ENCODE measurements around the gene LRIT3.
"Not testable (repeated sequence)": the region's sequence is repeated elsewhere in the genome, so short reads cannot be mapped to it uniquely, and the experiment has no call there.

Gene LRIT3

GRCh38 chr4:109850601-109851000 lies 2.7 kb downstream of the LRIT3 start:
- no peak for DNase-seq (ENCODE audit: low read depth in 2 of 3, low spot score in 2 of 3)

GRCh38 chr4:109859426-109860300 lies 11.8 kb downstream of the LRIT3 start:
- DNase-seq (ENCODE audit: low read depth in 2 of 3, low spot score in 2 of 3) = not testable (repeated sequence)

- no peak for DNase-seq (ENCODE audit: low read depth in 2 of 3, low spot score in 2 of 3)
These were observed 13.4 kb downstream of the LRIT3 start for GRCh38 chr4:109861271-109861670.

GRCh38 chr4:109861916-109862511 lies 14.1 kb downstream of the LRIT3 start:
- DNase-seq (ENCODE audit: low read depth in 2 of 3, low spot score in 2 of 3) = no peak

- no peak for DNase-seq (ENCODE audit: low read depth in 2 of 3, low spot score in 2 of 3)
These were observed 16.2 kb downstream of the LRIT3 start for GRCh38 chr4:109864134-109864533.

- no peak for DNase-seq (ENCODE audit: low read depth in 2 of 3, low spot score in 2 of 3)
These were observed 22.2 kb downstream of the LRIT3 start for GRCh38 chr4:109870061-109870460.

GRCh38 chr4:109872065-109872464 lies 24.2 kb downstream of the LRIT3 start:
- DNase-seq (ENCODE audit: low read depth in 2 of 3, low spot score in 2 of 3) = no peak

- DNase-seq (ENCODE audit: low read depth in 2 of 3, low spot score in 2 of 3) = no peak
These were observed 25.2 kb downstream of the LRIT3 start for GRCh38 chr4:109872950-109873656.

- DNase-seq (ENCODE audit: low read depth in 2 of 3, low spot score in 2 of 3) = no peak
These were observed 26.0 kb downstream of the LRIT3 start for GRCh38 chr4:109873791-109874514.

GRCh38 chr4:109875106-109875505 lies 27.2 kb downstream of the LRIT3 start:
- no peak for DNase-seq (ENCODE audit: low read depth in 2 of 3, low spot score in 2 of 3)

- not testable (repeated sequence) for DNase-seq (ENCODE audit: low read depth in 2 of 3, low spot score in 2 of 3)
These were observed 27.6 kb downstream of the LRIT3 start for GRCh38 chr4:109875553-109875952.

GRCh38 chr4:109876634-109877265 lies 28.8 kb downstream of the LRIT3 start:
- DNase-seq (ENCODE audit: low read depth in 2 of 3, low spot score in 2 of 3) = no peak

- no peak for DNase-seq (ENCODE audit: low read depth in 2 of 3, low spot score in 2 of 3)
These were observed 29.5 kb downstream of the LRIT3 start for GRCh38 chr4:109877400-109877799.

GRCh38 chr4:109878355-109878754 lies 30.4 kb downstream of the LRIT3 start:
- no peak for DNase-seq (ENCODE audit: low read depth in 2 of 3, low spot score in 2 of 3)

GRCh38 chr4:109879081-109879480 lies 31.2 kb downstream of the LRIT3 start:
- no peak for DNase-seq (ENCODE audit: low read depth in 2 of 3, low spot score in 2 of 3)

- DNase-seq (ENCODE audit: low read depth in 2 of 3, low spot score in 2 of 3) = no peak
These were observed 31.9 kb downstream of the LRIT3 start for GRCh38 chr4:109879636-109880314.

- no peak for DNase-seq (ENCODE audit: low read depth in 2 of 3, low spot score in 2 of 3)
These were observed 38.4 kb downstream of the LRIT3 start for GRCh38 chr4:109886303-109886702.

- no peak for DNase-seq (ENCODE audit: low read depth in 2 of 3, low spot score in 2 of 3)
These were observed 39.2 kb downstream of the LRIT3 start for GRCh38 chr4:109887071-109887470.

GRCh38 chr4:109890076-109890475 lies 42.2 kb downstream of the LRIT3 start:
- no peak for DNase-seq (ENCODE audit: low read depth in 2 of 3, low spot score in 2 of 3)

- no peak for DNase-seq (ENCODE audit: low read depth in 2 of 3, low spot score in 2 of 3)
These were observed 54.8 kb downstream of the LRIT3 start for GRCh38 chr4:109902559-109903251.
